ENCODE measurements around the gene PLBD2. TPM values are rescaled to one million over a fixed set of nuclear protein-coding genes. Genes with fewer than 3 reads are reported as not detected.

PLBD2 gene
- total RNA-seq, 1 experiment from 2014 or later: 30.7 TPM

DNA sequence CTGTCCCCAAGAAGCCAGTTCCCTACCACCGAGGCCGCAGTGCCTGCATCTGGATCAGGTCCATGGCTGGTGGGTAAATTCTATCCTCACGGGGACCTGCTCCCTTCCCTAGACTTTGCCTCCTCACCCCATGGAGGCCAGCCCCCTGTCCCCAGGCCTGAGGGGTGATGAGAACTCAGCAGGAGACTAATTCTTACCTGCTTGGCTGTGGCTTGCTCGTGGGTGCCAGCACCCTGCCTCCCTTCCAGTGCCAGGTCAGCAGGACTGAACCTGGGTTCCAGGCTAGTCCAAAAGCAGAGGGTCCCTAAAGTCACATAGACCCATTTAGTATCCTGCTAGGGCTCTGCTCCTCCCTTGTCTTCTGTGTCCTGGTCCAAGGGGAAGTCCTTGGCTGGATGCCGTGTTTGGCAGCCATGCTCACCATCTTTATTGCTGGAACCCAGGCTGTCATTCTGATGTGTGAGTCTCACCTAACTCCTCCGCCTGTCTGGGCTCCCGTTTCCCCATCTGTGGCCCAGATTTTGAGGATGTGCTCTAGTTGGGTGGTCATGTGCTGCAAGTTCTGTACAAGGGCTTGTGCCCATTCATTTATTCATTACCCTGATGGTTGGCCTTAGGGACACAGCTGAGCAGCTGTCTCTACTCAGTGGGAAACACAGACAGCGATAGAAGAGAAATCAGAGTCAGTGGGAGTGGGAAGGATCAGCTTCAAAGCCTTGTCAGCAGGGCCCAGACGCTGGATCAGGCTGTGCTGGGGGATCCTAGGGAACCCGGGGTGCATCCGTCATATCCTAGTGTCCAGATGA lies 949 bp downstream of the PLBD2 start:
- BruUV-seq (replicated peaks): TSS peak; percentile 24

DNA sequence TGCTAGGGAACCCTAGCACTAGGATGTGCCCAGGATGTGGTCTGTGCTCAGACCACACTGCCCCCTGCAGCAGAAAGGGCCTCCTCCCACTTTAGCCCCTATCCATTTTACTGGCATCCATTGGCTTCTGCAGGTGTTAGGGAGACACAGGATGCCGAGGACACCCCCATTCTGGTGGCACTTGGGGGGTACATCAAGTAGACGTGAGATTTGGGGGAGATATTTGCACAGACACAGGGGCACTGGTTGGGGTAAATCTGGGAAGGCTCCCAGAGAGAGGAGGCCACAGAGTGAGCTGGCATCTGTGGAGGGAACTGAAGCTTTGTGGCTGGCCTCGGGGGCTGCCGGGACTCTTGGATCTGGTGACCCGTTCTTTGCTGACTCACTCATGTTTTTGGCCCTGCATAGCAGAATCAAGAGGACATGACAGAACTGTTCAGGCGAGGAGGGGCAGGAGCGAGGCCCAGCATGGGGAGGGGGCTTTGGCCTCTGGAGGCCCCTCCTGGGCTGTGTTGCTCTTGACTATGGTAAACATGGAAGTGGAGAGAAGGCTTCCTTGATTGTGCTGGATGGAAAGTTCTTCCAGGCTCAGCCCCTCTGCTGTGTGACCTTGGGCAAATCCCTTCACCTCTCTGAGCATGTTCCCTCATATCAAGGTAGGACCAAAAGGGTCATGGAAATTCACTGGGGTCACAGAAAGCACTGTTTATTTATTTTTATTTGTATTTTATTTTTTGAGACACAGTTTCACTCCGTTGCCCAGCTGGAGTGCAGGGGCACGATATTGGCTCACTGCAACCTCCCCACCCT lies 1.8 kb downstream of the PLBD2 start:
- Histone ChIP-seq H3K36me3 (ENCODE audit: low read depth) (no peaks in the 10 kb centered on the region), H3K4me2 (no peak overlapping the region), H3K27me3 (ENCODE audit: insufficient read depth, low read depth) (no peaks in the 10 kb centered on the region), H3K79me2 (ENCODE audit: low read depth) (no peaks in the 10 kb centered on the region), H3F3A (ENCODE audit: insufficient read depth, low read depth) (peaks cover 18% of the 10 kb centered on the region; the same call in 1 of the 2 replicates), H3K4me1 (replicated peaks; ENCODE audit: insufficient read depth) (peaks cover 6% of the 10 kb centered on the region; the same call in 1 of the 2 replicates), H3K27ac (no peak overlapping the region), H3K4me3 (no peak overlapping the region), H4K20me1 (ENCODE audit: insufficient read depth) (0 out of 2 replicates have a peak, but pooled peaks cover 4% of the 10 kb centered on the region), H2AFZ (no peak overlapping the region), H3K9me3 (ENCODE audit: insufficient read depth, low read depth) (no peaks in the 10 kb centered on the region), H3K9me2 (ENCODE audit: insufficient read depth) (no peaks in the 10 kb centered on the region)
- ChIA-PET POLR2A (ENCODE audit: unreplicated experiment) (no interaction called here), CTCF (no interaction called here)
- intact Hi-C loops (cut with micrococcal nuclease; ENCODE audit: unreplicated experiment): loop anchor here (2.0 kb wide), 1 partner anchor 25 kb away; the partner anchor contains the start of gene SLC8B1
- BruUV-seq (replicated peaks): no TSS peak
- DNase-seq: no peak
- TF ChIP-seq, protein P1, sequence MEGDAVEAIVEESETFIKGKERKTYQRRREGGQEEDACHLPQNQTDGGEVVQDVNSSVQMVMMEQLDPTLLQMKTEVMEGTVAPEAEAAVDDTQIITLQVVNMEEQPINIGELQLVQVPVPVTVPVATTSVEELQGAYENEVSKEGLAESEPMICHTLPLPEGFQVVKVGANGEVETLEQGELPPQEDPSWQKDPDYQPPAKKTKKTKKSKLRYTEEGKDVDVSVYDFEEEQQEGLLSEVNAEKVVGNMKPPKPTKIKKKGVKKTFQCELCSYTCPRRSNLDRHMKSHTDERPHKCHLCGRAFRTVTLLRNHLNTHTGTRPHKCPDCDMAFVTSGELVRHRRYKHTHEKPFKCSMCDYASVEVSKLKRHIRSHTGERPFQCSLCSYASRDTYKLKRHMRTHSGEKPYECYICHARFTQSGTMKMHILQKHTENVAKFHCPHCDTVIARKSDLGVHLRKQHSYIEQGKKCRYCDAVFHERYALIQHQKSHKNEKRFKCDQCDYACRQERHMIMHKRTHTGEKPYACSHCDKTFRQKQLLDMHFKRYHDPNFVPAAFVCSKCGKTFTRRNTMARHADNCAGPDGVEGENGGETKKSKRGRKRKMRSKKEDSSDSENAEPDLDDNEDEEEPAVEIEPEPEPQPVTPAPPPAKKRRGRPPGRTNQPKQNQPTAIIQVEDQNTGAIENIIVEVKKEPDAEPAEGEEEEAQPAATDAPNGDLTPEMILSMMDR (conservative IDR thresholded peaks at IDR 0.05): no peak
- no peak for TF ChIP-seq EZH2 (IDR thresholded peaks at IDR 0.05; ENCODE audit: low read depth)

More for the DNA sequence above, 949 bp downstream of the PLBD2 start:
- Histone ChIP-seq H3K4me3 (peak overlapping the region; percentile 91), H3K79me2 (ENCODE audit: low read depth) (no peaks in the 10 kb centered on the region), H3K36me3 (ENCODE audit: low read depth) (no peaks in the 10 kb centered on the region), H3K27me3 (ENCODE audit: insufficient read depth, low read depth) (no peaks in the 10 kb centered on the region), H3K9me3 (ENCODE audit: insufficient read depth, low read depth) (no peaks in the 10 kb centered on the region), H3K4me1 (replicated peaks; ENCODE audit: insufficient read depth) (peaks cover 6% of the 10 kb centered on the region; the same call in 1 of the 2 replicates), H3K4me2 (peak overlapping the region; percentile 89), H4K20me1 (ENCODE audit: insufficient read depth) (0 out of 2 replicates have a peak, but pooled peaks cover 4% of the 10 kb centered on the region), H3K9me2 (ENCODE audit: insufficient read depth) (no peaks in the 10 kb centered on the region), H3F3A (ENCODE audit: insufficient read depth, low read depth) (peaks cover 18% of the 10 kb centered on the region; the same call in 1 of the 2 replicates), H2AFZ (peak overlapping the region; percentile 93), H3K27ac (no peak overlapping the region)
- CTCF ChIA-PET: no interaction called here
- TF ChIP-seq, protein P1 (conservative IDR thresholded peaks at IDR 0.05): no peak
- TF ChIP-seq EZH2 (IDR thresholded peaks at IDR 0.05; ENCODE audit: low read depth): no peak
- intact Hi-C loops (cut with micrococcal nuclease; ENCODE audit: unreplicated experiment): loop anchor here (2.0 kb wide), 1 partner anchor 25 kb away; the partner anchor contains the start of gene SLC8B1
- POLR2A ChIA-PET (ENCODE audit: unreplicated experiment): no interaction called here
- no peak for DNase-seq

DNA sequence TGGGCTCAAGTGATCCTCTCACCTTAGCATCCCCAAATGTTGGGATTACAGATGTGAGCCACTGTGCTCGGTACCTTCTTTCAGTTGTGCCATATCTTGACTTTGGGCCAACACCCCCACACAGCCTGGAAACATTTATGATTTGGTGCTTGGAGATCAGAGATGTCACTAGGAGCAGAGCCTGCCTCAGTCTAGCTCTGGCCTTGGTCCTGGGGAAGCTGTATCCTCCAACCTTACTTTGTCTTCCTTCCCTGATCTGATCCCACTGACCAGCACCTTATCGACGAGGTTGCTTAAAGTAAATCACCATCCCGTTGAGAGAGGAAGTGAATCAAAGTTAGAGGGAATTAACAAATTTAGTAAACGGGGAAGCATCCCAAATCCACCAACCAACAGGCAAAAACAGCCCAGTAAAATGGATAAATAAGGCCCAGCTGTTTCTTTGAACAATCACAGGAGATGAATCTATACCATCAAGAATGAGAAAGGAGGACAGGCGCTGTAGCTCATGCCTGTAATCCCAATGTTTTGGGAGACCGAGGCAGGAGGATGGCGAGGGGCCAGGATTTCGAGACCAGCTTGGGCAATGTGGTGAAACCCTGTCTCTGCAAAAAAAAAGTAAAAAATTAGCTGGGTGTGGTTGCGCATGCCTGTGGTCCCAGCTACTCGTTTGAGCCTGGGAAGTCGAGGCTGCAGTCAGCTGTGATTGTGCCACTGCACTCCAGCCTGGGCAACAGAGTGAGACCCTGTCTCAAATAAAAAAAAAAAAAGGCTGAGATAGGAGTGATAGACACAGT lies 3.4 kb downstream of the PLBD2 start:
- TF ChIP-seq EZH2 (IDR thresholded peaks at IDR 0.05; ENCODE audit: low read depth): no peak
- TF ChIP-seq, protein P1 (conservative IDR thresholded peaks at IDR 0.05): no peak
- no peaks in the 10 kb centered on the region for H3K9me3 ChIP-seq (ENCODE audit: insufficient read depth, low read depth)
- no peak for DNase-seq
- peaks cover 18% of the 10 kb centered on the region; the same call in 1 of the 2 replicates for H3F3A ChIP-seq (ENCODE audit: insufficient read depth, low read depth)
- H2AFZ ChIP-seq: no peak overlapping the region
- H3K36me3 ChIP-seq (ENCODE audit: low read depth): no peaks in the 10 kb centered on the region
- intact Hi-C loops (cut with micrococcal nuclease; ENCODE audit: unreplicated experiment): no loop called here
- H3K9me2 ChIP-seq (ENCODE audit: insufficient read depth): no peaks in the 10 kb centered on the region
- 0 out of 2 replicates have a peak, but pooled peaks cover 4% of the 10 kb centered on the region for H4K20me1 ChIP-seq (ENCODE audit: insufficient read depth)
- BruUV-seq (replicated peaks): no TSS peak
- ChIA-PET CTCF (no interaction called here), POLR2A (ENCODE audit: unreplicated experiment) (no interaction called here)
- H3K4me2 ChIP-seq: no peak overlapping the region
- no peak overlapping the region for H3K4me3 ChIP-seq
- no peak overlapping the region for H3K27ac ChIP-seq
- peaks cover 6% of the 10 kb centered on the region; the same call in 1 of the 2 replicates for H3K4me1 ChIP-seq (replicated peaks; ENCODE audit: insufficient read depth)
- H3K27me3 ChIP-seq (ENCODE audit: insufficient read depth, low read depth): no peaks in the 10 kb centered on the region
- H3K79me2 ChIP-seq (ENCODE audit: low read depth): no peaks in the 10 kb centered on the region

All from PC-9 (cell line).